Nephron (organoid): ENCODE results near the gene AKR1B1.

Source experiments
- H3K27ac Mint-ChIP-seq, 3 experiments: 2 replicates each; pipeline ENCODE4 v1.8.0; 2020; ENCODE audit warnings: mixed read lengths in 3 of 3, mild to moderate bottlenecking in 2 of 3, moderate library complexity in 1 of 3
- H3K27me3 Mint-ChIP-seq: 2 replicates; pipeline ENCODE4 v1.8.0; 2021; ENCODE audit warnings: low read depth, mild to moderate bottlenecking, moderate library complexity, mixed read lengths
- H3K36me3 Mint-ChIP-seq: 2 replicates; pipeline ENCODE4 v1.8.0; 2020; ENCODE audit warnings: low read depth, mixed read lengths
- H3K4me1 Mint-ChIP-seq: 2 replicates; pipeline ENCODE4 v1.8.0; 2020; ENCODE audit warnings: mixed read lengths
- H3K4me3 Mint-ChIP-seq, 3 experiments: 2 replicates each; pipeline ENCODE4 v1.8.0; 2020; ENCODE audit warnings: mild to moderate bottlenecking in 3 of 3, mixed read lengths in 3 of 3, moderate library complexity in 2 of 3
- H3K9me3 Mint-ChIP-seq: 2 replicates; pipeline ENCODE4 v1.8.0; 2020; ENCODE audit warnings: mixed read lengths
- TF ChIP-seq, protein P1 (sequence below), 3 experiments: fragments of 200-600 bp; sonication (generic); IDR thresholded peaks; one replicate each; pipeline ENCODE4 v1.5.0; 2021; ENCODE audit warnings: antibody characterized with exemption in 3 of 3; ENCODE audit not compliant: unreplicated experiment in 3 of 3

Gene AKR1B1

DNA sequence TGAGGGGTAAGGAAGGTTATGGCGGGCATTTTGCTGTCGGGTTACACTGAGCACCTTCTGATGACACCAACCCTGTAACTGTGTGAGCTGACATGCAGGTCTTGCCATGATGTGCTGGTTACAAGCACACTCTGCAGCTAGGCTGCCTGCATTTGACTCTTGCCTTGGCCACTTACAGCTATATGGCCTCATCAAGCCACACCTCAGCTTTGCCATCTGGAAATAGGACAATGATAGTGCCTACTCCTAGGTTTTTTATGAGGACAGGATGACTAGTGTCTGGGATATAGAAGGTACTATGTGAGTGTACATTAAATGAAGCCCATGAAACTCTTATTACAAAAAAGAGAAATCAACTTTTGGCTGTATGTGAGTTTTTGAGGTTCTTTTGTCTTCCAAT is 58.0 kb downstream of the AKR1B1 start:
- H3K27me3 Mint-ChIP-seq, result peaks cover 13% of the 10 kb centered on the region
- no peaks in the 10 kb centered on the region for H3K9me3 Mint-ChIP-seq
- H3K27ac Mint-ChIP-seq, result no peak overlapping the region
- H3K4me1 Mint-ChIP-seq, result no peaks in the 10 kb centered on the region
- no peak overlapping the region for H3K4me3 Mint-ChIP-seq
- TF ChIP-seq, protein P1, sequence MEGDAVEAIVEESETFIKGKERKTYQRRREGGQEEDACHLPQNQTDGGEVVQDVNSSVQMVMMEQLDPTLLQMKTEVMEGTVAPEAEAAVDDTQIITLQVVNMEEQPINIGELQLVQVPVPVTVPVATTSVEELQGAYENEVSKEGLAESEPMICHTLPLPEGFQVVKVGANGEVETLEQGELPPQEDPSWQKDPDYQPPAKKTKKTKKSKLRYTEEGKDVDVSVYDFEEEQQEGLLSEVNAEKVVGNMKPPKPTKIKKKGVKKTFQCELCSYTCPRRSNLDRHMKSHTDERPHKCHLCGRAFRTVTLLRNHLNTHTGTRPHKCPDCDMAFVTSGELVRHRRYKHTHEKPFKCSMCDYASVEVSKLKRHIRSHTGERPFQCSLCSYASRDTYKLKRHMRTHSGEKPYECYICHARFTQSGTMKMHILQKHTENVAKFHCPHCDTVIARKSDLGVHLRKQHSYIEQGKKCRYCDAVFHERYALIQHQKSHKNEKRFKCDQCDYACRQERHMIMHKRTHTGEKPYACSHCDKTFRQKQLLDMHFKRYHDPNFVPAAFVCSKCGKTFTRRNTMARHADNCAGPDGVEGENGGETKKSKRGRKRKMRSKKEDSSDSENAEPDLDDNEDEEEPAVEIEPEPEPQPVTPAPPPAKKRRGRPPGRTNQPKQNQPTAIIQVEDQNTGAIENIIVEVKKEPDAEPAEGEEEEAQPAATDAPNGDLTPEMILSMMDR (IDR thresholded peaks at IDR 0.05; ENCODE audit: unreplicated experiment in 3 of 3), result no peak
- H3K36me3 Mint-ChIP-seq, result no peaks in the 10 kb centered on the region

DNA sequence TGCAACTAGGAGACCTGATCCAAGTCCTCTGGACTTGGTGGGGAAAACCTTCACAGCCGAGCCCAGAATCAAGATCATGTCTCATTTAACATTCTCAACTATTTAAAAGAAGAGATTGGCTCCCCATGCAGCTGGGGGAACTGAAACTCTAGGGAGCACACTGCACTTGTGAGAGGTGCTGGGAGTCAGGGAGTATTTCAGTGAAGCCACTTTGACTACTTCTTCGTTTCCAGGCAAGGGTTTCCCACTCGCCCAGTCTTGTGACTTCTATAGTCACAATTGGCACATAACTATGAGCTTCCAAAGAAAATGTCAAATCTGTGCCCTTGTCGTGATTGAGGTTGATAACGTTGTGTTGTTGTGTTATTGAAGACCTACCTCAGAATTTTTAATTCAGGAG is 62.9 kb downstream of the AKR1B1 start:
- no peaks in the 10 kb centered on the region for H3K36me3 Mint-ChIP-seq
- H3K4me3 Mint-ChIP-seq, result no peak overlapping the region
- H3K4me1 Mint-ChIP-seq, result no peaks in the 10 kb centered on the region
- H3K27me3 Mint-ChIP-seq, result peaks cover 13% of the 10 kb centered on the region
- no peaks in the 10 kb centered on the region for H3K9me3 Mint-ChIP-seq
- no peak overlapping the region for H3K27ac Mint-ChIP-seq
- TF ChIP-seq, protein P1 (IDR thresholded peaks at IDR 0.05; ENCODE audit: unreplicated experiment in 3 of 3), result no peak

GRCh38 chr7:134395604-134396003 is 63.3 kb downstream of the AKR1B1 start:
- Mint-ChIP-seq H3K9me3 (no peaks in the 10 kb centered on the region), H3K36me3 (no peaks in the 10 kb centered on the region), H3K4me3 (no peak overlapping the region), H3K4me1 (no peaks in the 10 kb centered on the region), H3K27ac (no peak overlapping the region), H3K27me3 (peaks cover 13% of the 10 kb centered on the region)
- TF ChIP-seq, protein P1 (IDR thresholded peaks at IDR 0.05; ENCODE audit: unreplicated experiment in 3 of 3), result no peak

DNA sequence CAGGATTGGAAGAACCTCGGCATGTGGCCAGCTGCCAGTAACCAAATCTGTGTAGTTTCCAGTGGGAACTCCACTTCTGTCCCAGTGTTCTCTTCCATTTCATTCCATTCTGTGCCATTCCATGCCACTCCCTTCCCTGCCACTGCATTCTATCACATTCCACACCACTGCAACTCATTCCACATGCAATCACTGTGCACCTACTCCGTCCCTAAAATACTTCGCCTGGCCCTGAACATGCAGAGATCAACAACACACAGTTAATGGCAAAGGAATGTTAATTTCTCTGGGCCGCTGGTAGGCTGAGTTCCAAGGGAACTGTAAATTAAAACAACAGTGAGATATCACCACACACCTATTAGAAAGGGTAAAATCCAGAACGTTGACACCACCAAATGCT is 64.8 kb downstream of the AKR1B1 start:
- no peak overlapping the region for H3K4me3 Mint-ChIP-seq
- peaks cover 9% of the 10 kb centered on the region for H3K27me3 Mint-ChIP-seq
- no peaks in the 10 kb centered on the region for H3K9me3 Mint-ChIP-seq
- TF ChIP-seq, protein P1 (IDR thresholded peaks at IDR 0.05; ENCODE audit: unreplicated experiment in 3 of 3), result no peak
- no peaks in the 10 kb centered on the region for H3K36me3 Mint-ChIP-seq
- no peaks in the 10 kb centered on the region for H3K4me1 Mint-ChIP-seq
- no peak overlapping the region for H3K27ac Mint-ChIP-seq
